HepG2 (cell line): ENCODE measurements around the gene SLC7A6OS. TPM values are rescaled to one million over a fixed set of nuclear protein-coding genes. Genes with fewer than 3 reads are reported as not detected.
A peak's percentile ranks its signal among the peaks of the same experiment; 100 is the strongest.

Experiments used
- AFF4 ChIP-seq: sonication (generic); formaldehyde crosslinking; IDR thresholded peaks from 2 replicates; pipeline ENCODE4 v1.4.0; 2020; ENCODE audit warnings: missing genetic modification reagents
- DRAP1 ChIP-seq: IDR thresholded peaks from 2 replicates; pipeline ENCODE4 v1.6.1; 2016; ENCODE audit warnings: missing genetic modification reagents, missing compliant biosample characterization
- IRF1 ChIP-seq: sonication (generic); formaldehyde crosslinking; IDR thresholded peaks from 2 replicates; pipeline ENCODE4 v1.4.0; 2020; ENCODE audit warnings: low read depth, mild to moderate bottlenecking, missing genetic modification reagents
- KLF16 ChIP-seq, 2 experiments: sonication (generic) in 1 of 2; formaldehyde crosslinking in 1 of 2; IDR thresholded peaks; 2 replicates each; pipeline versions ENCODE4 v1.6.1 to v1.8.0; 2016 to 2023; ENCODE audit warnings: missing genetic modification reagents in 2 of 2, missing compliant biosample characterization in 1 of 2
- KMT2B ChIP-seq: IDR thresholded peaks from 2 replicates; pipeline ENCODE4 v1.6.1; 2016; ENCODE audit warnings: missing genetic modification reagents, missing compliant biosample characterization
- MAFG ChIP-seq: sonication (generic); formaldehyde crosslinking; IDR thresholded peaks from 2 replicates; pipeline ENCODE4 v1.5.1; 2020; ENCODE audit warnings: mild to moderate bottlenecking, missing genetic modification reagents
- MZF1 ChIP-seq: sonication (generic); formaldehyde crosslinking; IDR thresholded peaks from 2 replicates; pipeline ENCODE4 v1.8.1; 2023; ENCODE audit warnings: mild to moderate bottlenecking, missing genetic modification reagents, borderline replicate concordance
- NCOA2 ChIP-seq: sonication (generic); formaldehyde crosslinking; IDR thresholded peaks from 2 replicates; pipeline ENCODE4 v1.8.0; 2022; ENCODE audit warnings: inconsistent platforms
- NFE2 ChIP-seq: sonication (generic); formaldehyde crosslinking; IDR thresholded peaks from 2 replicates; pipeline ENCODE4 v1.4.0; 2020; ENCODE audit warnings: missing genetic modification reagents
- SMC3 ChIP-seq: IDR thresholded peaks from 2 replicates; pipeline ENCODE4 v1.6.1; 2011; ENCODE audit warnings: low read length, improper control_type of control experiment
- ZNF101 ChIP-seq: sonication (generic); formaldehyde crosslinking; IDR thresholded peaks from 2 replicates; pipeline ENCODE4 v1.4.0; 2020; ENCODE audit warnings: mild to moderate bottlenecking, low read depth, missing genetic modification reagents, borderline replicate concordance
- ZNF230 ChIP-seq: sonication (generic); formaldehyde crosslinking; IDR thresholded peaks from 2 replicates; pipeline ENCODE4 v1.4.0; 2020; ENCODE audit warnings: mild to moderate bottlenecking, missing genetic modification reagents
- ZNF350 ChIP-seq: sonication (generic); formaldehyde crosslinking; IDR thresholded peaks from 2 replicates; pipeline ENCODE4 v1.4.0; 2020; ENCODE audit warnings: mild to moderate bottlenecking, low read depth, missing genetic modification reagents, borderline replicate concordance
- ZNF691 ChIP-seq: sonication (generic); formaldehyde crosslinking; IDR thresholded peaks from 2 replicates; pipeline ENCODE4 v1.4.0; 2020; ENCODE audit warnings: missing genetic modification reagents, low read depth, mild to moderate bottlenecking, borderline replicate concordance
- ZNF740 ChIP-seq: sonication (generic); formaldehyde crosslinking; IDR thresholded peaks from 2 replicates; pipeline ENCODE4 v1.4.0; 2020; ENCODE audit warnings: missing genetic modification reagents
- ZXDC ChIP-seq: sonication (generic); formaldehyde crosslinking; IDR thresholded peaks from 2 replicates; pipeline ENCODE4 v1.5.0; 2020; ENCODE audit warnings: mild to moderate bottlenecking, missing genetic modification reagents
- polyA plus RNA-seq, 8 experiments: library from polyadenylated mRNA; depleted of rRNA in 3 of 8; stranded (reverse) in 7 of 8; unstranded in 1 of 8; fragments of >200 nt; fragmentation: Illumina TruSeq in 4 of 8; extraction: Trizol in 4 of 8; gene quantifications; 2 replicates each; pipeline versions ENCODE4 v1.2.1 to v1.2.3, GENCODE V29; 2011 to 2016; ENCODE audit warnings: low read depth in 4 of 8, missing spikeins in 1 of 8, mixed read lengths in 1 of 8; ENCODE audit not compliant: insufficient read depth in 1 of 8
- total RNA-seq, 5 experiments: library from RNA; depleted of rRNA; stranded (reverse); fragments of >200 nt; fragmentation: Illumina TruSeq; extraction: Trizol; gene quantifications; 2 replicates each; pipeline ENCODE4 v1.2.3, GENCODE V29; 2016; ENCODE audit warnings: low read depth in 1 of 5

The SLC7A6OS gene
- total and polyA plus RNA-seq, 2 of the 13 experiments (the other 11 are each of a cell fraction or from before 2014, with no cell fraction given) = 11.2 to 21.5 TPM

- TF ChIP-seq KMT2B (CRISPR knock-in tag) (peak; percentile 79), KLF16 (CRISPR knock-in tag; IDR thresholded peaks at IDR 0.05) (peak in 1 of 2 experiments; percentile 88; a peak in 2 of 4 replicates), DRAP1 (CRISPR knock-in tag) (peak; percentile 67), SMC3 (no peak), MZF1 (CRISPR knock-in tag) (peak; percentile 69; the same call in 1 of the 2 replicates), ZNF691 (peak; percentile 97), ZNF740 (CRISPR knock-in tag) (no peak), ZNF101 (no peak), ZNF350 (peak; percentile 72; the same call in 1 of the 2 replicates), AFF4 (CRISPR knock-in tag) (no peak), IRF1 (CRISPR knock-in tag) (0 out of 2 replicates have a peak, but pooled peaks have one; percentile 17), NFE2 (CRISPR knock-in tag) (no peak), MAFG (no peak), ZXDC (CRISPR knock-in tag) (no peak), NCOA2 (CRISPR knock-in tag) (peak; percentile 84), ZNF230 (CRISPR knock-in tag) (peak; percentile 90)
These were observed 52.6 kb downstream of the SLC7A6OS start (continued) for GRCh38 chr16:68257906-68258800.
